MCF 10A (cell line): Measurements from ENCODE around the gene PSMA4. TPM values are rescaled to one million over a fixed set of nuclear protein-coding genes. Genes with fewer than 3 reads are reported as not detected.

Source experiments
- BruUV-seq: library from RNA; stranded (reverse); fragments of 400-500 nt; replicated peaks from 2 replicates; lab custom pipeline; 2021; lab: Mats Ljungman, UMichigan
- CTCF ChIA-PET: fragments of 300-600 bp; sonication (Branson Sonifier 250); formaldehyde crosslinking; extraction: SDS; loops from one replicate; lab custom pipeline; 2021; ENCODE audit warnings: antibody characterized with exemption, inconsistent platforms; lab: Yijun Ruan, JAX
- POLR2A ChIA-PET: fragments of 300-600, 350-650 bp; sonication (Branson Sonifier 250); formaldehyde crosslinking; extraction: SDS; loops from one replicate; lab custom pipeline; 2020; ENCODE audit warnings: antibody characterized with exemption, inconsistent platforms; lab: Yijun Ruan, JAX
- DNase-seq: peaks from one replicate; pipeline ENCODE4 v3.0.0-alpha.2; 2018; ENCODE audit not compliant: unreplicated experiment
- H3K27ac Mint-ChIP-seq: one replicate; pipeline ENCODE4 v1.8.0; 2022; ENCODE audit warnings: mild to moderate bottlenecking, low read depth, mixed read lengths; ENCODE audit not compliant: unreplicated experiment
- H3K27me3 Mint-ChIP-seq: one replicate; pipeline ENCODE4 v1.8.0; 2022; ENCODE audit warnings: mixed read lengths; ENCODE audit not compliant: insufficient read depth, unreplicated experiment
- H3K36me3 Mint-ChIP-seq: one replicate; pipeline ENCODE4 v1.8.0; 2022; ENCODE audit warnings: mild to moderate bottlenecking, moderate library complexity, mixed read lengths; ENCODE audit not compliant: insufficient read depth, unreplicated experiment
- H3K4me1 Mint-ChIP-seq: one replicate; pipeline ENCODE4 v1.8.0; 2022; ENCODE audit warnings: mixed read lengths; ENCODE audit not compliant: insufficient read depth, unreplicated experiment
- H3K4me3 Mint-ChIP-seq: one replicate; pipeline ENCODE4 v1.8.0; 2022; ENCODE audit warnings: mild to moderate bottlenecking, moderate library complexity, mixed read lengths; ENCODE audit not compliant: unreplicated experiment
- H3K9me3 Mint-ChIP-seq: one replicate; pipeline ENCODE4 v1.8.0; 2022; ENCODE audit warnings: mixed read lengths; ENCODE audit not compliant: unreplicated experiment
- intact Hi-C: fragments of 100-400 bp; cut with micrococcal nuclease; formaldehyde crosslinking; loops from 2 replicates; pipeline ENCODE4 v1.14.1; 2022
- total RNA-seq: library from RNA; stranded (reverse); gene quantifications from 2 replicates; pipeline ENCODE4 v1.2.3, GENCODE V29; 2022
- TF ChIP-seq, protein P1 (sequence below): fragments of 200-600 bp; IDR thresholded peaks from one replicate; pipeline ENCODE4 v1.8.0; 2022; ENCODE audit warnings: antibody characterized with exemption, mild to moderate bottlenecking; ENCODE audit not compliant: unreplicated experiment

Gene PSMA4
- total RNA-seq, 1 experiment from 2014 or later: 221 TPM

DNA sequence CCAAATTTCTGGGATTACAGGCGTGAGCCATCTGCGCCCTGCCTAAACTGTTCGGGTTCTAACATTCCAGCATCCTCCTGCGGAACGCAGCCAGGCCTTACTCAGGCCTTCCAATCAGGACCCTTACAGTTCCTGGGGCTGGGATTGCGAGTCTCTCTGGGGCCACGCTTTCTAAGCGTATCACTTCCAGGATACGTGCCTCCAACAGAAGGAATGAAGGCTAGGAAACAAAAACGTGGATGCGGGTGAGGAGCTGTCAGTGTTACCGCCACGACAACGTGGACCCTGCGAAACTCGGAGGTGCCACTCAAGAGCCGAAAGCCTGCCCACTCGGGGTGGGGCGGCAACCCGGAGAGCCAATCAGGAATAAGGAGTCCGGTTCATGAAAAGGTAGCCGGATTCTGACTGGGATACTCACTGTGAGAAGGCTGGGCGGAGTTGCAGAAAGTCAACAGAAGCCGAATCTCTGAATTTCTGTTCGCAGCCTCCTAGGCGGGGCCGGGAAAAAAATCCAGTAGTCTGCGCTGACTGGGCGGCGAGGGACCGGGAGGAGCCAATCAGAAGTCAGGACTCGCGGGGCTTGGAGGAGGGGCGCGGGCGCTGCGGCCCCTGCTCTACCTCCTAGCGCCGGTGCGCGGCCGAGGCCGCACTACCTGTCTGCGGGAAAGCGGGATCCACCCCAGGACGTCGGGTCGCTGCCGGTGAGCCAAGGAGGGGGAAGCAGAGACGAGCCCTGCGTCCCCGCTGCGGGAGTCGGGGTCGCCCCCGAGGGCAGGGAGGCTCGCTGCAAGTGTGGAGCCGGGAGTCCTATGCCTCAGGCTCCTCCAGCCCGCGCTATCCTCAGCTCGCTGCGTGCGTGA, 33.0 kb upstream of the PSMA4 start, which contains the start of gene HYKK:
TSS of gene HYKK (plus strand) at position 607 of the 860 bp plus-strand sequence. CDS start 5,512 bp downstream, outside the sequence.
- no TSS peak for BruUV-seq
- ChIA-PET POLR2A (interaction anchor here (0.5 to 4.7 kb wide), 9 partner anchors 9 to 203 kb away, joined by 3 to 39 read pairs (median 4); partner anchors contain the start of genes CHRNA5, IREB2 and PSMA4), CTCF (interaction anchor here (0.6 kb wide), 1 partner anchor 244 kb away, joined by 3 read pairs; no protein-coding TSS in a partner anchor)
- Mint-ChIP-seq H3K36me3 (peaks cover 7% of the 10 kb centered on the region), H3K27me3 (no peaks in the 10 kb centered on the region), H3K27ac (peak within 1 kb of the TSS; percentile 76), H3K4me1 (peaks cover 7% of the 10 kb centered on the region), H3K4me3 (peak within 1 kb of the TSS; percentile 85), H3K9me3 (no peaks in the 10 kb centered on the region)
- intact Hi-C loops: loop anchor here (2.0 kb wide), 1 partner anchor 58 kb away; the partner anchor contains the start of gene CHRNA5
- DNase-seq: peak; percentile 99
- TF ChIP-seq, protein P1, sequence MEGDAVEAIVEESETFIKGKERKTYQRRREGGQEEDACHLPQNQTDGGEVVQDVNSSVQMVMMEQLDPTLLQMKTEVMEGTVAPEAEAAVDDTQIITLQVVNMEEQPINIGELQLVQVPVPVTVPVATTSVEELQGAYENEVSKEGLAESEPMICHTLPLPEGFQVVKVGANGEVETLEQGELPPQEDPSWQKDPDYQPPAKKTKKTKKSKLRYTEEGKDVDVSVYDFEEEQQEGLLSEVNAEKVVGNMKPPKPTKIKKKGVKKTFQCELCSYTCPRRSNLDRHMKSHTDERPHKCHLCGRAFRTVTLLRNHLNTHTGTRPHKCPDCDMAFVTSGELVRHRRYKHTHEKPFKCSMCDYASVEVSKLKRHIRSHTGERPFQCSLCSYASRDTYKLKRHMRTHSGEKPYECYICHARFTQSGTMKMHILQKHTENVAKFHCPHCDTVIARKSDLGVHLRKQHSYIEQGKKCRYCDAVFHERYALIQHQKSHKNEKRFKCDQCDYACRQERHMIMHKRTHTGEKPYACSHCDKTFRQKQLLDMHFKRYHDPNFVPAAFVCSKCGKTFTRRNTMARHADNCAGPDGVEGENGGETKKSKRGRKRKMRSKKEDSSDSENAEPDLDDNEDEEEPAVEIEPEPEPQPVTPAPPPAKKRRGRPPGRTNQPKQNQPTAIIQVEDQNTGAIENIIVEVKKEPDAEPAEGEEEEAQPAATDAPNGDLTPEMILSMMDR: no peak

GRCh38 chr15:78507831-78508160, 32.4 kb upstream of the PSMA4 start:
- Mint-ChIP-seq H3K9me3 (no peaks in the 10 kb centered on the region), H3K4me3 (peak overlapping the region; percentile 85), H3K4me1 (peaks cover 7% of the 10 kb centered on the region), H3K27ac (peak overlapping the region; percentile 69), H3K36me3 (peaks cover 2% of the 10 kb centered on the region), H3K27me3 (no peaks in the 10 kb centered on the region)
- no TSS peak for BruUV-seq
- POLR2A ChIA-PET: interaction anchor here (0.5 to 4.7 kb wide), 6 partner anchors 9 to 203 kb away, joined by 3 to 39 read pairs (median 4); partner anchors contain the start of genes CHRNA5, IREB2 and PSMA4
- no peak for DNase-seq
- intact Hi-C loops: loop anchor here (2.0 kb wide), 1 partner anchor 57 kb away; the partner anchor contains the start of gene CHRNA5
- TF ChIP-seq, protein P1: no peak
- CTCF ChIA-PET: interaction anchor here (0.6 to 0.9 kb wide), 4 partner anchors 11 to 243 kb away, joined by 3 to 4 read pairs (median 3); no protein-coding TSS in a partner anchor

GRCh38 chr15:78508272-78508671, 32.0 kb upstream of the PSMA4 start:
- Mint-ChIP-seq H3K9me3 (no peaks in the 10 kb centered on the region), H3K4me1 (peaks cover 7% of the 10 kb centered on the region), H3K27me3 (no peaks in the 10 kb centered on the region), H3K4me3 (peak overlapping the region; percentile 85), H3K27ac (peak overlapping the region; percentile 69), H3K36me3 (no peaks in the 10 kb centered on the region)
- intact Hi-C loops: no loop called here
- BruUV-seq: no TSS peak
- CTCF ChIA-PET: interaction anchor here (0.6 to 1.6 kb wide), 5 partner anchors 11 to 201 kb away, joined by 3 to 5 read pairs (median 3); no protein-coding TSS in a partner anchor
- POLR2A ChIA-PET: interaction anchor here (0.5 to 4.7 kb wide), 8 partner anchors 10 to 268 kb away, joined by 3 to 39 read pairs (median 4); partner anchors contain the start of genes CHRNA5, IREB2 and PSMA4
- TF ChIP-seq, protein P1: no peak
- no peak for DNase-seq
